Measurements from ENCODE around the gene CAVIN2.
"Not testable (repeated sequence)": the region's sequence is repeated elsewhere in the genome, so short reads cannot be mapped to it uniquely, and the experiment has no call there.

CAVIN2 gene

GRCh38 chr2:191797942-191798876 lies 48.7 kb downstream of the CAVIN2 start:
- DNase-seq, result no peak

GRCh38 chr2:191797500-191797899 lies 49.4 kb downstream of the CAVIN2 start:
- DNase-seq, result no peak

- no peak for DNase-seq
Observed at GRCh38 chr2:191795715-191796114, 51.2 kb downstream of the CAVIN2 start.

GRCh38 chr2:191791953-191792560 lies 54.8 kb downstream of the CAVIN2 start:
- DNase-seq, result no peak

- DNase-seq, result no peak
Observed at GRCh38 chr2:191790737-191791136, 56.2 kb downstream of the CAVIN2 start.

- DNase-seq, result no peak
Observed at GRCh38 chr2:191789796-191790195, 57.1 kb downstream of the CAVIN2 start.

- DNase-seq, result no peak
Observed at GRCh38 chr2:191786694-191787093, 60.2 kb downstream of the CAVIN2 start.

- DNase-seq, result not testable (repeated sequence)
Observed at GRCh38 chr2:191785651-191786050, 61.2 kb downstream of the CAVIN2 start.

Measured in stimulated activated CD4-positive, alpha-beta T cell treated with anti-CD3 and anti-CD28 coated beads, Interleukin-2, amount 100 ng/mL, for 48 hours (primary cell).